NCI-H1092 treated with DMSO at 0.1 percent for 48 hours (cell line): ENCODE results near the gene ZDHHC11.
"Not testable (repeated sequence)": the region's sequence is repeated elsewhere in the genome, so short reads cannot be mapped to it uniquely, and the experiment has no call there.

Experiments
- DNase-seq: peaks from one replicate; lab custom pipeline; 2025; lab: John Stamatoyannopoulos, UW

ZDHHC11 gene

DNA sequence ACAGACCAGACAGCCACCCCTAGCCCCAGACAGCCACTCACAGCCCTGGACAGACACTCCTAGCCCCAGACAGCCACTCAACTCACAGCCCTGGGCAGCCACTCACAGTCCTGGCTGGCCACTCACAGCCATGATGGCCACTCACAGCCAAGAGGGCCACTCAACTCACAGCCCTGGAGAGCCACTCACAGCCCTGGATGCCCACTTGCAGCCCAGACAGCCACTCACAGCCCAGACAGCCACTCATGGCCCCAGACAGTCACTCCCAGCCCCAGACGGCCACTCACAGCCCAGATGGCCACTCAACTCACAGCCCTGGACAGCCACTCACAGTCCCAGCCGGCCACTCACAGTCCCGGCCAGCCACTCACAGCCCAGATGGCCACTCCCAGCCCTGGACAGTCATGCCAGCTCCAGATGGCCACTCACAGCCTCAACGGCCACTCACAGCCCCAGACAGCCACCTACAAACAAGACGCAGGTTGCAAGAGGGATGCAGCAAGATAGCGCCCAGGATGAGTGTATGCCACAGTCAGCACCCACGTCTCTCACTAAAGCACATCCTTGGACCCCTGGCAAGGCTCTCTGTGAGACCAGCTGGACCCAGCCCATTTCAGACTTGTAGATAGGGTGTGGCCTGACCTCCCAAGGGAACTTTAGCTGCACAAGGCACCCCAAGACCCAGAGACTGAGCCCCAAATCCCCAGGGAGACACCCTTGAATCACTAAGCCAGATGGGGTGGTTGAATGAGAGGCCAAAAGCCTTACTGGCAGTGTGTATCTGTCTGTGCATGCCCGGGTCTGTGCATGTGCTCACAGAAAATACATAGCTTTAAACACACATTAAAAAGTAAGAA lies 88.7 kb downstream of the ZDHHC11 start:
- DNase-seq, result peak; percentile 67

DNA sequence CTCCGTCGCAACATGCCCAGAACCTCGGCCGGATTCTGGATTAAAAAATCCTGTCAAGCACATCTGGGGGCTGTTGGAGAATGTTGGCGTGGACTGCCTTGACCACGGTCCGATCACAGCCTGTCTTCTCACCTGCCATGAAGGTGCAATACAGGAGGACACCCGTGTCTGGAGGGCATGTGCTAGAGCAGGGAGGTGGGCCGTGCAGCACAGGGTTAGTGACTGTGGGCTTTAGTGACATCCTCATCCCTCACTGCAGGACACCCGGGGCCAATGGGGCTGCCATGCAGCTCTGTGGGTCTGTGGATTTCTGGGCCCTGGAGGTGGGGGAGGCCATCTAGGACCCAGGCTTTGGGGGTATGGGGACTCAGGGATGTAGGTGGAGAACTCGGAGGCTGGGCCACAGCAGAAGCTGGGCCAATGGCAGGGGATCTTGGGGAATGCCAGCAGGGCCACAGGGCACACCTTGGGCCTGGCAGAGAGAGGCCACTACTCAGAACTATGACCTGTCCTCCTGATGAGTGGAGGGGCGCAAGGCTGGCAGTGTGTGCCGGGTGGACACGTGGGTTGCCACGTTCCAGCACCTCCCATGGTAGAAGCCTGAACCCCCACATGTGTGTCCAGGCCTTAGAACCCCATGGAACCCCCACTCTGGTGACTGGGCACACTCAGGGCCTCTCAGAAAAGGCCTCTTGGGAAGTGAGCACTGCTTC lies 89.6 kb downstream of the ZDHHC11 start:
- no peak for DNase-seq

DNA sequence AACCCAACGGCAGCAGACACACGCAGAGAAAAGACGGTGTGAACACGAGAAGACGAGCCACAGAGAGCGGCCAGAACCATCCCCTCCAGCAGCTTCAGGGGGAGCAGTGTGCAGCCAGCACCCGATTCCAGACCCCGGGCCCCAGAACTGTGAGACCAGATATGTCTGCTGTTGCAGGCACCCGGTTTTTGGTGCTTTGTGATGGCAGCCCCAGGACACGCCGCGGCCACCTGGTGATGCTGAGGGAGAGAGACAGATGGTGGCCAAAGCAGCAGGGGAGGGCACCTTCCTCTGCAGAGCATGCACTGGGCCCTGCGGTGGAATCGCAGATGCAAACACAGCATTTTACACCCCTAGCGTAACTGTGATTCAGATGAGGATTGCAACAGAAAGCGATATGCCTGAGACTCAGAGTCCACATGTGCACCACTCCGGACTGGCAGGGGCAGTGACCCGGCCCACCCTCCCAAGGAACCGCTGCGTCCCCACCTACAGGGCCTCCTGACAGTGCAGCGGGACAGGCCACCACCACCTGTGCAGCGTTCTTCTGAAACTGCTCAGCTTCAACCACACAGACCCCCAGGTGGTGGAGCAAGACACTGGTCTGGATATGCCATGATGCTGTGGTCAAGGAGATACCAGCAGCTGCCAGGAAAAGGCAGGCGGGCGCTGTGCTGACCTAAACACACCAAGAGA lies 90.3 kb downstream of the ZDHHC11 start:
- DNase-seq, result no peak

DNA sequence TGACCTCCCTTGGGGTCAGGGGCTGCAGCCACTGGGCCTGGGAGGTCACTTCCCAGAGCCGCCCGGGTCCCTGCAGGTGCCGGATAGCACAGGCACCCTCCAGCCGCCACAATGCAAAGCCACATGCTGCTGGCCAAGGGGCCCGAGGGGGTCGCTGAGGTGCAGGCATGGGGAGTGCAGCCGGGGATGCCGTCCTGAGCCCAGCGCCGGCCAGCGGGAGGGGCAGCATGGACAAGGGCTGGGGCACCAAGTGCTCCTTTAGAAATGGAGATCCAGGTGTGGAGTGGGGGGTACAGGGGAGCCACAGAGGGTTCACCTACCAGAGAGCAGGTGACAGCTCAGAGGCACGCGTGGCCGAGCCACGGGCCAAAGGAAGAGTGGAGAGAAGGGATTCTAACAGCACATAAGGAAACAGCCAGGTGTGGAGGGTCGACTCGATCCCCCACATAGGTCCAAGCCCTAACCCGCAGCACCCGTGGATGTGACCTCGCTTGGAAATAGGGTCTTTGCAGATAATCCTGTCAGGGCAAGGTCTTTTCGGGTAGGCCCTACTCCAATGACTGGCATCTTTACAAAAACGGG lies 90.9 kb downstream of the ZDHHC11 start:
- DNase-seq, result no peak

DNA sequence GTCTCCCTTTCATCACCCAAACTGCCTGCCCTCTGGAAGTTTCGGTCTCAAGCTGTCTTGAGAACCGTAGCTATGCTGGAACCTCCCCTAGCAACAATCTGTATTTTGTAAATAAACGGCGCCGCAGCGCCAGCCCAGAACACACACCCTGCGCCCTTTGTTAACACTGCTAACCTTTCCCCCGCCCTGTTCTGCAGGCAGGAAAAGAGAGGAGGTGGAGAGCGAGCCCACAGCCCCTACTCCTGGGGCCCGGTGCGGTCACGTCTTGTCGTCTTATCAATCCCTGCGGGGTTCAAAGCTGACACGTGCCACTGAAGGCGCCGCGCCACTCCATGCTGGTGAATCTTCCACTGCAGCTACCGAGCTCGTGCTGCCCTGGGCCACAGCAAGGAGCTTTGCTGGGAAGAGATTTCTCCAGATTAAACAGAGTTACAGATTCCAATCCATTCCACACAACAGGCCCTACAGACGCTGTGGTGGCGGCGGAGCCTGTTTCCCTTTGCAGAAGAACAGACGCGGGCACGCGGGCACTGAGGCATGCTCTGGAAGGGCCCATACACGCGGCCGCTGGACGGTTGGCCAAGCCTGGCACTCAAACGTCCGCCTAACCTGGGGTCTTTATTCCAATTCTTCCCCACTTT lies 91.6 kb downstream of the ZDHHC11 start:
- DNase-seq, result no peak

DNA sequence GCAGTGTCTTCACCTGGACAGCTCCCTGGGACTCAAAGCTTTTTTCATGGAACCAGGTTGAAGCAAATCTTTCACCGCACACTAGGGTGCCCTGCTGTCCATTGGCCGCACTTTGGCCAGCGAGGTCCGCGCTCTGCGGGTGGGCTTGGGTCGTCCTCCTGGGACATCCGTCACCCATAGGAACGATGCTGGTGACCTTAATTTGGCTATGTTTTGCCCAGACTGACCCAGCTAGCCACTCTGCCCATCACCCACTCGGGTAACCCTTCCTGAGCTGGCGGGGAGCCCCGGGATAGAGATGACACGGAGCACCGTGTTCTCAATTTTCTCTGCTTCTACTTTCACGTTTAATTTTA lies 92.1 kb downstream of the ZDHHC11 start:
- DNase-seq, result no peak

DNA sequence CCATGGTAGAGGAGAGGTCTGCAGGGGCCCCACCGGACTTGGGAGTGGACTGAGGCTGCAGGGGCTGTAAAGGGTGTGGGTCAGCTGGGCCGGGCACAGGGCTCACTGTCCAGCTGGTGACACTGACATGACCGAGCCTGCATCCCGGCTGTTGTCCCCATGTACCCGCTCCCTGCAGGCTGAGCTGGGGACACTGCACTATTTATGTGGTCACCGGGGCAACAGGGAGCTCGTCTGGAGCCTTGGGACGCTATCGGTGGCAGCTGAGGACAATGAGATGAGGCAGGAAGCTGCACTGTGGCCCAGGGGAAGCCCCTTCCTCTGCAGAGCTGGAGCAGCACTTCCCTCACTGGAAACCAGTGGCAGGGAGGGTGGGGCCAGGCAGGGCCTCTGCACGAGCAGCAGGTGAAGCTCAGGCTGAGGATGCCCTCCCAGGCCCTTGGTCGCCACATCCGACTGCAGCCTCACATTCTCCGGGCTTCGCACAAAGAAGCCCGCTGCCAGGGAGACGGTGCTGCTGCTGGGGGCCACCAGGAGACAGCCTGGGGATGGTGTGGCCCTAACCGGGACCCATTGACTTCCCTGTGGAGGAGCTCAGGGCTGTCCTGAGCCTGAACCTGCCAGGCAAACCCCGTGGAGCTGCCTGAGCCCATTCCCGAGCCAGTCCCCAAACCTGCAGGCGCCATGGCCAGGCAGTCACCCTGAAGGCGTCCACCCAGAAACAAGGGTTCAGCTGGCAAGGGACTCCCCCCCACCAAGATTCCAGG lies 92.7 kb downstream of the ZDHHC11 start:
- DNase-seq, result no peak

DNA sequence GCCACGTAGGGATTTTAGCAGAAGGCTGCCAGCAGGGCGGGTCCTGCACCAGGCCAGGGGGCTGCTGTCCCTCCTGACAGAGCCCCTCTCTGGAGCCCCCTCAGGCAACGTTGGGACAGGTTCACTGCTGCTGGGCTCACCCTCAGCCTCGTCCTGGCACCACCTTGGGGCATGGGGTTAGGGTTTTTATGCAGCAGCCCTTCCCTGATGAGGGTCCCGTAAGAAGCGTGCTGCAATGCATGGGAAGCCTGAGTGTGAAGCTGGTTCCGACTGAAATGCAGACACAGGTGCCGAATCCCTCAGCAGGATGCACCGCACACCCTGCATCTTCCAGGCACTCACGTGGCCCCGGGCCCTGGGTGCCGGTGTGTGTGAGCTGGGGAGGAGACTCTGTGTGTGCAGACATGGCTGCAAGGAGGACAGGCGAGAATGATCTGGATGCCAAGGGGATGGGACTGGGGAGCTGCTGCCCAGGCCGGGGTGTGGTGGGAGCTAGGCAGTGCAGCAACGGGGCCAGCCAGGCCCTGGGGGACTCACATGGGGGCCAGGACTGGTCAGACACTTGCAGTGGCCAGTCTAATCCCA lies 93.3 kb downstream of the ZDHHC11 start:
- no peak for DNase-seq

DNA sequence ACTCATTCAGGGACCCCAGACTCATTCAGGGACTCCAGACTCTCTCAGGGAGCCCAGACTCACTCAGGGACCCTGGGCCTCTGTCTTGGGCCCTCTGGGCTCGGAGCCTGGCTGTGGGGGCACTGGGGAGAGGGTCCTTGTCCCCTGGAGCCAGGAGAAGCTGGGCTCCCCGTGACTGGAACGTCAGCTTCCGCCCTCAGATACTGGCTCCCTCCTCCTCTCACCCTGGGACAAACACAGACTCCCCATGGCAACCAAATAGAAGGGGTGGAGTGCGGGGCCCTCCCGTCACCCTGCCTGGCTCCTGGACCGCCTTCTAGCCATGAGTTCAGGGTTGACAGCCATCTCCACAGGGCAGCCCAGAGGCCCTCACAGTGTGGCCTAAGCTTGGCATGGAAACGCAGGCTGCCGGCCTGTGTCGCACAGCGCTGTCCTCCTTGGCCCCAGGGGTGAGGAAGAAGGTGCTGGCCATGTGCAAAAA lies 93.9 kb downstream of the ZDHHC11 start:
- no peak for DNase-seq

DNA sequence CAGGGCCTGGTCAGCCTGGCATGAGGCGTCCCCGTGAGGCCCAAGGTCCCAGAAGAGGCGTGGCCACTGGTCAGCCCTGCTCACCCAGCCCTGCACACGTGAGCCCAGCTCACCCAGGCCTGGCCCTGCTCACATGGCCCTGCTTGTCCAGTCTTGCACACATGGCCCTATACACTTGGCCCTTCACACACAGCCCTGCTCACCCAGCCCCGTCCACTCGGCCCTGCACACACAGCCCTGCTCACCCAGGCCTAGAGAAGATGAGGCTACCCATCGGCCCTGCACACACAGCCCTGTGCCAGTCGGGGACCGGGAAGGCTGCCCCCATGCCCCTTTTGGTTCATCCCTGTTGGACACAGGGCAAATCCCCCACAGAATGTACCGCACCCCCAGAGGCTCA lies 94.6 kb downstream of the ZDHHC11 start:
- DNase-seq, result no peak

DNA sequence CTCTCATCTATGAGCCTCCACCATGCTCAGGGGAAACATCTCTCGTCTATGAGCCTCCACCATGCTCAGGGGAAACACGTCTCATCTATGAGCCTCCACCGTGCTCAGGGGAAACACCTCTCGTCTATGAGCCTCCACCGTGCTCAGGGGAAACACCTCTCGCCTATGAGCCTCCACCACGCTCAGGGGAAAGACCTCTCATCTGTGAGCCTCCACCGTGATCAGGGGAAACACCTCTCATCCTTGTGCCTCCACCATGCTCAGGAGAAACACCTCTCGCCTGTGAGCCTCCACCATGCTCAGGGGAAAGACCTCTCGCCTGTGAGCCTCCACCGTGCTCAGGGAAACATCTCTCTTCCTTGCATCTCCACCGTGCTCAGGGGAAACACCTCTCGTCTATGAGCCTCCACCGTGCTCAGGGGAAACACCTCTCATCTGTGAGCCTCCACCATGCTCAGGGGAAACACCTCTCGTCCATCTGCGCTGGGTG lies 96.6 kb downstream of the ZDHHC11 start:
- DNase-seq, result not testable (repeated sequence)

DNA sequence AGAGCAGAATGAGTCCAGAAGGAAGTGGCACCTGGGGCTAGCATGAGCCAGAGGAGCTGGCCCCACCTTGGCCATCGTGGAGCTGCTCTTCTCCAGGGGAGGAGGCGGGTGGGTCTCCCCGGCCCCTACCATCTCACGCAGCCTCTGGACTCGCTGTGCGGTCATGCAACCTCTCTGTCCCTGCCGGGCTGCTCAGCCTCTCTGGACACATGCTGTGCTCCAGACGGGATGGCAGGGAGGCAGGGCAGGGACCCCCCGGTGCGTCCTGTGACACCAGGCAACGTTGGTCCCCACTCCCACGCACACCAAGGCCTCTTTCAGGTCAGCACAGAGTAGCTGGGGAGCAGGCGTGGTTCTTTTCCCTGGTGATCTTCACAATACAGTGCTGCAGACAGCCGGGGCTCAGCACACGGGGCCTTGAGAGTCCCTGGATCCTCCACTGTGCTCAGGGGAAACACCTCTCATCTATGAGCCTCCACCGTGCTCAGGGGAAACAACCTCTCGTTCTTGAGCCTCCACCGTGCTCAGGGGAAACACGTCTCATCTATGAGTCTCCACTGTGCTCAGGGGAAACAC lies 97.1 kb downstream of the ZDHHC11 start:
- not testable (repeated sequence) for DNase-seq

DNA sequence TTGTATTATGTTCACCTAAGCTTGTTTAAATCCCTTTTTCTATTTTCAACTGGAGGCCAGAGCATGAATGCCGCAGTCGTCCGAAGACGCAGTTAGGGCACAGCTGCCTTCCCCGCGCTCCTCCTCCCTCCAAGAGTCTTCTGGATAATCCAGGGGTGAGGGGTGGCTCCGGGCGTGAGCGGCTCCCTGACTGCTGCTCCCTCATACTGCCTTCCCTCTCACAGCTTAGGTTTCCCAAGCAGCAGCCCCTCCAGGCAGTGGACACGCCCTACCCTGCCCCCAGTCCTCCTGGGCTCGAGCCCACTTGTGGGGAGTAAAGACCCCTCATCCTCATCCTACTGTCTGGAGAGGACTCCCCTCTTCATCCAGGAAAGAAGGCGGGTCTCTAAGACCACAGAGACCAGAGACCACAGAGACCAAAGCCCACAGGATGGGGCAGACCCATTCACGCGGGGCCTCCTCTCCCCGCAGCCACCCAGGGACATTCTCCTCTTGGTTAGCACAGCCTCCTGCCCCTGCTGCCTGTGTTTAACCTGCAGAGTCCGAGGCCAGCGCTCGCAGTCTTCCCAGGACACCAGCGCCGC lies 98.2 kb downstream of the ZDHHC11 start:
- not testable (repeated sequence) for DNase-seq

DNA sequence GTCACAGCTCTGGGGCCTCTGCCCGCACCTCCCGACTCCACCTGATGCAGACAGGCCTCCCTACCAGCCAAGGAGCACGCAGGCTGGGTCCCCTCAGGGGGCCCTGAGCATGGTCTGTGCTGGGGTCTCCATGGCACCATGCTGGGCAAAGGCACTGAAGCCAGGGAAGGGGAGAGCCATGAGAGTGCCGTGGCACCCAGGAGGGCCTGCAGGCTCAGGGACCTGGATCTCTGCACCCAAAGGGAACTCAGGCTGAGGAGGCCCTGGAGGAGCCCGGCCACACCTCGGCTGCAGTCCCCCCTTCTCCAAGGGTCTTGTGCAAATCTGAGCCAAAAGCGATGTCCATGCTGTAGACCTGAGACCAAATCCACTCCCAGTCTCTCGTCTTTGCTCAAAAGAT lies 98.8 kb downstream of the ZDHHC11 start:
- not testable (repeated sequence) for DNase-seq

DNA sequence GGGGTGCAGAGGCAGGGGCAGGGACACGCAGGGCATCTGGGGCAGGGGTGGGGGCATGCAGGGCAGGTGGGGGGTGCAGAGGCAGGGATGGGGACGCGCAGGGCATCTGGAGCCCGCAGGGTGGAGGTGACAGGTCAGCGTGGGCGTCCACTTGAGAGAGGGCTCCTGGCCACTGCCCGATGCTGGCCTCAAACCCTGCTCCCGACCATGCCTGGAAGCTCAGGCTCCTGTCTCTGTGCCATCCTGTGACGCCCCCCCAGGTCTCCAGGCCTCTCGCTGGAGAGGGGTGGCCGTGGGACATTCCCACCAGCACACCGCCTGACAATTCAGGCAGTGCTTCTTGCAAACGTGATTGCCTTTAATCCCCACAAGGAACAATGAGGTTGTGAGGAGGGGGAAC lies 99.3 kb downstream of the ZDHHC11 start:
- no peak for DNase-seq

DNA sequence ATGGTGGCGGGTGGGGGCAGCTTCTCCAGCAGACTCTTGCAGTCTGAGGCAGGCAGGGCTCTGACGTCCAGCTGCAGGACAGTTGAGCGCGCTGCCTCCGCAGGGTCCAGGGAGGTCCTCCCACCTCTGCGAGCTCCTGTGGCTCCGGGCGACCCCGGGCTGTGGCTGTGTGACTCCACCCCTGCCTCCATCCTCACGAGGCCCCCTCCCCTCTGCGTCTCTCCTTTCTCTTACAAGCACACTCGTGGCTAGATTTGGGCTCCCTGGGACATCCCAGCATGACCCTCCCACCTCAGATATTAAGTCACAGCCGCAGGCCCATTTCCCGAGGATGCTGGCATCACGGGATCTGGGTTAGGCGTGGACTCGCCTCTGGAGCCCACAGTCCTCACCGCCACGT lies 100.6 kb downstream of the ZDHHC11 start:
- not testable (repeated sequence) for DNase-seq

DNA sequence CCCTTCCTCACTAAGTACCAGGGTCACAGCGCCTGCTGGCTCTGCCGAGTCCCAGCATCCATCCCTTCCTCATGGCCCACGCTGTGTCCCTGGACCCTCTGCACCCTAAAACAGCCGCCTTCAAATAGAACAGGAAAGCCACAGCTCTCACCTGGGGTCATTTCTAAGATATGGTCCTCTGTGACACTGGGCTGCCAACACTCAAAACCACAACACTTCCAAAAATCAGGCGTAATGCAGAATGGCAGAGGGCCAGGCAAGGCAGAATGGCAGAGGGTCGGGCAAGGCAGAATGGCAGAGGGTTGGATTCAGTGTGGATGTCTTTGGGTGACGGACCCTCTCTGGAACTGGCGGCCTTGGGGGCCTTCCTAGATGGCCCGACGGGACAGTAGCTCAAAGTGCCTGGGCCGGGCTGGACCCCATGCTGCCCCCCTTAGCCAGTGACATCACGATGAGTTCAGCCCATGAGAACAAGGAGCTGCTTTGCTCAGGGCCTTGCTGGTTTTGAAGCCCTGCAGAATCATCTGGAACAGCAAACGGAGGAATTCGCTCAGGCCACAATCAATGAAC lies 101.6 kb downstream of the ZDHHC11 start:
- no peak for DNase-seq

DNA sequence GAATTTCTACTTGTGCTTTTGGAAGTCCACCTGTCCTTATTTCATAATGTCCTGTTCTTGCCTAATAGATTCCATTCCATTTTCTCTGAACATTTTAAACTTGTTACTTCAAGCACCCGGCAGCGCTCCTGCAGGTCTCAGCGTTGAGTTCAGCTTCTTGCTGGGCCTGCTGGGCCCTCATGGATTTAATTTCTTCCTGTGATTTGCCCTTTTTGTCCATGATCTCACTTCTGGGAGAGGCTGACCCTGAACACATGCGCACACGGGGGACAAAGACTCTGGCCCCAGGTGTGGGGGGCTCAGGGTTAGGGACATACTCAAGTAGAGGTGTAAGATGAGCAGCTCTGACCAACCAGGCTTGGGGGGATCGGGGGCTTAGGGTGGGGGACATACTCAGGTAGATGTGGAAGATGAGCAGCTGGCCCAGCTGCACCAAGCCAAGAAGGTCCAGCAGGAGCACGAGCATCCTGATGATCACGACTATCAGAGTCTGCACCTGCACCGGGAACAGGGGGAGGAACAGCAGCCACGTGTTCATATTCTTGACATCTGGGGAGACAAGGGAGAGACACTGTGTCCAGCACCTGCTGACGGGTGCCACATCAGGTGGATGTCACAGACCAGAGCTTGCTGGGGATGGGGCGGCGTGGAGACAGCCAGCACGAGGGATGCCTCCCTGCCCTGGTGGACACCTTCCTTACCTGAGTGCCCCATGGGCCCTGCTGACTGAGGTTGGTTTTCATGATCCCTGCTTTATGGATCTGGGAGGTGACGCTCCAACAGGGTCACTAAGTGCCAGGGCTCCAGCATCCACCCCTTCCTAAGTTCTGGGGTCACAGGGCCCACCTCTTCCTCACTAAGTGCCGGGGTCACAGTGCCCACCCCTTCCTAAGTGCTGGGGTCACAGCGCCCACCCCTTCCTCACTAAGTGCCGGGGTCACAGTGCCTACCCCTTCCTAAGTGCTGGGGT lies 102.5 kb downstream of the ZDHHC11 start:
- not testable (repeated sequence) for DNase-seq
